Measurements from ENCODE around the gene TK2.

Gene TK2

GRCh38 chr16:66460703-66461102 lies 89.2 kb downstream of the TK2 start:
- DNase-seq (ENCODE audit: low read depth, low spot score) = no peak
- no peak overlapping the region for H3K4me3 ChIP-seq (ENCODE audit: low read length)

DNA sequence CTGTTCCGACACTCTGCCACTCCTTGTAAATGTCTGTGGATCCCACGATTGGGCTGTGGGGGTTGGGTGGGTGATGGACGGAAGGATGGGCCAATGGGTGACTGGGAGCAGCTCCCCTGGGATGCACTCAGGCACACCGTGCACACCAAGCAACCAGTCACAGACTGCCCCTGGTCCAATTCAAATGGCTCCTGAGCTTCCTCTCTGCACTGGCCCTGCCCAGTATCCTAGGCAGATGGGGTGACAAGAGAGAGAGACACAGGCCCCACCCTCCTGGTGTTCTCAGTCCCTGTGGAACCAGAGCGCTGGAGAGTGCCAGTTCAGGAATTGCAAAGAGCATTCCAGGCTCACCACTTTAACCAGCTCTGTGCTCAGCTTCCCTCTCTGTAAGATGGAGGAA lies 90.0 kb downstream of the TK2 start:
- no peak for DNase-seq (ENCODE audit: low read depth, low spot score)

DNA sequence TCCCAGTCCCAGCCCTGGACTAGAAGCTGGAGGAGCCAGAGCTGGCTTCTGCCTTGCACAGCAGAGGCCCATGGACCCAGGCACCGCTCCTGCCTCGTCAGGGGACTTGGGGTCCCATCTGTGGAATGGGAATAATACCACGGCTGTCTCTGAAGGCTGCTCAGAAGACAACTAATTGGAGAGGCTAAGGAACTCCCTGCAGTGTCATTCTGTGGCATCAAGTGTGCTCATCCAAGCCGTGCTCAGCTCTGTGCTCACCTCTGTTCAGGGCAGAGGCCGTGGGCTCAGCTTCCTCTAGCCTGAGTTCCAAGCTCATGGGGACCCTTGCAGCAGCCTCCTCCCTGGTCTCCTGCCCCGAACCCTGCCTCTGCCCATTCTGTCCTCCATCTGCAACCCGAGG lies 91.1 kb downstream of the TK2 start:
- no peak overlapping the region for H3K4me3 ChIP-seq (ENCODE audit: low read length)
- no peak for DNase-seq (ENCODE audit: low read depth, low spot score)

More for the DNA sequence above, 90.0 kb downstream of the TK2 start:
- no peak overlapping the region for H3K4me3 ChIP-seq (ENCODE audit: low read length)

- H3K4me3 ChIP-seq (ENCODE audit: low read length) = no peak overlapping the region
- DNase-seq (ENCODE audit: low read depth, low spot score) = no peak
These were observed 91.6 kb downstream of the TK2 start for GRCh38 chr16:66458292-66458691.

Measured in Jurkat, Clone E6-1 (cell line).